Gastrocnemius medialis (tissue), 4 donors: ENCODE measurements around the gene MAP3K20.

Experiments
- POLR2A ChIP-seq, 2 donors: fragments of 450-650 bp; IDR thresholded peaks; one replicate each; pipeline ENCODE4 v1.6.1; 2017; ENCODE audit warnings: antibody characterized with exemption in 2 of 2, mild to moderate bottlenecking in 2 of 2, moderate library complexity in 2 of 2
- TF ChIP-seq, protein P1 (sequence below), 5 experiments: fragments of 450-650 bp in 3 of 5; fragments of 200-600 bp in 2 of 5; sonication (generic) in 2 of 5; IDR thresholded peaks in 4 of 5; conservative IDR thresholded peaks in 1 of 5; 1 replicate in 4 of 5; 2 replicates in 1 of 5; pipeline ENCODE4 v1.5.1; 2016 to 2019; ENCODE audit warnings: antibody characterized with exemption in 5 of 5, mild to moderate bottlenecking in 3 of 5, moderate library complexity in 3 of 5

DNA sequence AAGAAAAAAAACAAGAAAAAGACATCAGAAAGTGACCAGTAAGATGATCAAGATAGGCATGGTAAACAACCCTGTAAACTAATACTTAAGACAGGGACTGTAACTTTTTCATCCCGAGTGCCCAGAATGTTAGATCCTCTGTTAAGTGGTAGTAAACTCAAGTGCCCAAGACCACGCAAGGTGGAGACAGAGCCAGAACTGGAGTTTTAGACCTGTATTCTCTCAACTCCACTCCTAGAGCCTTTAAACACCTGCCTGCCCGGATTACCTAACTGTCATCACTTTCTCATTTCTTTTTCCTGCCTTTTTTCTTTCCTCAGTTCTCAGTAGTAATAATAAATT lies 203.9 kb downstream of the MAP3K20 start:
- TF ChIP-seq, protein P1, sequence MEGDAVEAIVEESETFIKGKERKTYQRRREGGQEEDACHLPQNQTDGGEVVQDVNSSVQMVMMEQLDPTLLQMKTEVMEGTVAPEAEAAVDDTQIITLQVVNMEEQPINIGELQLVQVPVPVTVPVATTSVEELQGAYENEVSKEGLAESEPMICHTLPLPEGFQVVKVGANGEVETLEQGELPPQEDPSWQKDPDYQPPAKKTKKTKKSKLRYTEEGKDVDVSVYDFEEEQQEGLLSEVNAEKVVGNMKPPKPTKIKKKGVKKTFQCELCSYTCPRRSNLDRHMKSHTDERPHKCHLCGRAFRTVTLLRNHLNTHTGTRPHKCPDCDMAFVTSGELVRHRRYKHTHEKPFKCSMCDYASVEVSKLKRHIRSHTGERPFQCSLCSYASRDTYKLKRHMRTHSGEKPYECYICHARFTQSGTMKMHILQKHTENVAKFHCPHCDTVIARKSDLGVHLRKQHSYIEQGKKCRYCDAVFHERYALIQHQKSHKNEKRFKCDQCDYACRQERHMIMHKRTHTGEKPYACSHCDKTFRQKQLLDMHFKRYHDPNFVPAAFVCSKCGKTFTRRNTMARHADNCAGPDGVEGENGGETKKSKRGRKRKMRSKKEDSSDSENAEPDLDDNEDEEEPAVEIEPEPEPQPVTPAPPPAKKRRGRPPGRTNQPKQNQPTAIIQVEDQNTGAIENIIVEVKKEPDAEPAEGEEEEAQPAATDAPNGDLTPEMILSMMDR (IDR thresholded peaks at IDR 0.05 in 4 of 5, conservative IDR thresholded peaks at IDR 0.05 in 1 of 5): no peak
- no peak for TF ChIP-seq POLR2A (IDR thresholded peaks at IDR 0.05)
